ENCODE data around the gene ZNF283. TPM values are rescaled to one million over a fixed set of nuclear protein-coding genes. Genes with fewer than 3 reads are reported as not detected.

ZNF283 gene
- total and polyA plus RNA-seq, 4 donors: 1.6 to 34.2 (median 4.3) TPM

DNA sequence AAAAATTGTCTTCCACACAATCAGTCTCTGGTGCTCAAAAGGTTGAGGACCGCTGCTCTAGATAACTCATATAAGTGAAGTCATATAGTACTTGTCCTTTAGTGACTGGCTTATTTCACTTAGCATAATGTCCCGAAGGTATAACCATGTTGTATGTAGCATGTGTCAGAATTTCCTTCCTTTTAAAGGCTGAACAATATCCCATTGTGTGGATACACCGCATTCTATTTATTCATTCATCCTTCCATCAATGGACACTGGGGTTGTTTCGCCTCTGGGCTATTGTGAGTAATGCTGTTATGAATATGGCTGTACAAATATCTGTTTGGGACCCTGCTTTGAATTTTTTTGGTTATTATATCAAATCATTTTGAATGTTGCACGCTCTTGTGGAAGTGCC lies 20.3 kb upstream of the ZNF283 start:
- Histone ChIP-seq H3K9me3 (ENCODE audit: control insufficient read depth in 4 of 4, insufficient read depth in 3 of 4, low read length in 3 of 4) (no peaks in the 10 kb centered on the region), H3K4me3 (no peak overlapping the region), H3K9ac (ENCODE audit: insufficient read depth in 1 of 2, low read length in 2 of 2) (no peak overlapping the region), H3K27me3 (ENCODE audit: control insufficient read depth in 3 of 3, insufficient read depth in 3 of 3, low read length in 2 of 3) (peaks cover 0 to 3% (median 0%) of the 10 kb centered on the region in 3 donors), H3K36me3 (ENCODE audit: control insufficient read depth in 4 of 4, insufficient read depth in 4 of 4, low read length in 4 of 4) (no peaks in the 10 kb centered on the region), H3K27ac (ENCODE audit: low read depth in 1 of 2, low read length in 1 of 2) (no peak overlapping the region), H3K4me1 (ENCODE audit: control insufficient read depth in 5 of 5, insufficient read depth in 5 of 5, low read length in 5 of 5) (no peaks in the 10 kb centered on the region)
- no peak for ATAC-seq (ENCODE audit: insufficient read depth, low FRiP score)
- DNase-seq: no peak
- WGBS, 2 donors: 63 to 65% methylated on average over 5 of the region's 5 CpGs
- no peak for TF ChIP-seq CTCF (IDR thresholded peaks at IDR 0.05; ENCODE audit: control extremely low read depth, extremely low read depth)

DNA sequence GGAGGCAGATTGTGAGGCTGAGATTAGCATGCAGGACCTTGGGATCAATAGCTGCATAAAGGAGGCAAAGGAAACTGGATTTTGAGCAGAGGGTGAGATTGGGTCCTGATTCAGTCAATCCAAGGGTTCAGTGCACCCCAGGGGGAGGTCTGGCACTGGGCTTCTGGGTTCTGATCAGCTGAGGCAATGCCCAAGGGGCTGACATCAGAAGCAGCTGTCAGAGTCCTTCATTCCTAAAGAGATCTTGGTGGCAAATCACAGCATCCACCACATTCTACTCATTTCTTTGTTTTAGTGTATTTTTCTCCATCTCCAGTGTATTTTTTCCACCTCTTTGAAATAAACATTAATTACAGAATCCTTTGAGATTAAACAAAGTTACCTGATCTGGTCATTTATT lies 19.5 kb upstream of the ZNF283 start:
- Histone ChIP-seq H3K4me1 (ENCODE audit: control insufficient read depth in 5 of 5, insufficient read depth in 5 of 5, low read length in 5 of 5) (no peaks in the 10 kb centered on the region), H3K9ac (ENCODE audit: insufficient read depth in 1 of 2, low read length in 2 of 2) (no peak overlapping the region), H3K27ac (ENCODE audit: low read depth in 1 of 2, low read length in 1 of 2) (no peak overlapping the region), H3K27me3 (ENCODE audit: control insufficient read depth in 3 of 3, insufficient read depth in 3 of 3, low read length in 2 of 3) (no peaks in the 10 kb centered on the region), H3K4me3 (no peak overlapping the region), H3K36me3 (ENCODE audit: control insufficient read depth in 4 of 4, insufficient read depth in 4 of 4, low read length in 4 of 4) (no peaks in the 10 kb centered on the region), H3K9me3 (ENCODE audit: control insufficient read depth in 4 of 4, insufficient read depth in 3 of 4, low read length in 3 of 4) (no peaks in the 10 kb centered on the region)
- ATAC-seq (ENCODE audit: insufficient read depth, low FRiP score) (no peak), DNase-seq (no peak)
- TF ChIP-seq CTCF (IDR thresholded peaks at IDR 0.05; ENCODE audit: control extremely low read depth, extremely low read depth): no peak

GRCh38 chr19:43809762-43810696 lies 17.1 kb upstream of the ZNF283 start:
- no peaks in the 10 kb centered on the region for H3K36me3 ChIP-seq (ENCODE audit: control insufficient read depth in 4 of 4, insufficient read depth in 4 of 4, low read length in 4 of 4)
- H3K4me1 ChIP-seq (ENCODE audit: control insufficient read depth in 5 of 5, insufficient read depth in 5 of 5, low read length in 5 of 5): no peaks in the 10 kb centered on the region
- H3K27me3 ChIP-seq (ENCODE audit: control insufficient read depth in 3 of 3, insufficient read depth in 3 of 3, low read length in 2 of 3): no peaks in the 10 kb centered on the region
- H3K4me3 ChIP-seq: no peak overlapping the region
- no peak overlapping the region for H3K9ac ChIP-seq (ENCODE audit: insufficient read depth in 1 of 2, low read length in 2 of 2)
- H3K27ac ChIP-seq (ENCODE audit: low read depth in 1 of 2, low read length in 1 of 2): no peak overlapping the region
- TF ChIP-seq CTCF (IDR thresholded peaks at IDR 0.05; ENCODE audit: control extremely low read depth, extremely low read depth): peak; percentile 30
- DNase-seq (peak in 2 of 3 donors; percentile 41 to 63), ATAC-seq (ENCODE audit: insufficient read depth, low FRiP score) (no peak)
- H3K9me3 ChIP-seq (ENCODE audit: control insufficient read depth in 4 of 4, insufficient read depth in 3 of 4, low read length in 3 of 4): no peaks in the 10 kb centered on the region
- 34 to 40% methylated on average over 6 to 8 of the region's 8 CpGs for WGBS, 2 donors

Data from lung (tissue), 12 donors.